SKM-1 treated with dmso at 0.1 percent for 144 hours (cell line): ENCODE results near the gene SPTB.

Source experiments
- DNase-seq: peaks from one replicate; lab custom pipeline; 2025; ENCODE audit not compliant: unreplicated experiment; lab: John Stamatoyannopoulos, UW

Gene SPTB

DNA sequence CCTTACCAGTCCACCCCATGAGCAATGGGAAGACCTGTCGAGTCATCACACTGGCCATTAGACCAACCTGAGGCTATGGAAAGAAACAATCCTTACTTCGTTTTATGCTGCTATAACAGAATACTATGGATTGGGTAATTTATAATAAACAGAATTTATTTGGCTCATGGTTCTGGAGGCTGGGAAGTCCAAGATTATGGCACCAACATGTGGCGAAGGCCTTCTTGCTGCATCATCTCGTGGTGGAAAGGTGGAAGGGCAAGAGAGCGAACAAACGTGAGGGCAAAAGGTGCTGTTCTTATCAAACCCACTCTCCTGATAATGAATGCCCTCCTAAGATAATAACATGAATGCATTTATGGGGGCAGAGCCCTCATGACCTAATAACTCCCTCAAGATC lies 9.6 kb upstream of the SPTB start:
- DNase-seq: no peak

DNA sequence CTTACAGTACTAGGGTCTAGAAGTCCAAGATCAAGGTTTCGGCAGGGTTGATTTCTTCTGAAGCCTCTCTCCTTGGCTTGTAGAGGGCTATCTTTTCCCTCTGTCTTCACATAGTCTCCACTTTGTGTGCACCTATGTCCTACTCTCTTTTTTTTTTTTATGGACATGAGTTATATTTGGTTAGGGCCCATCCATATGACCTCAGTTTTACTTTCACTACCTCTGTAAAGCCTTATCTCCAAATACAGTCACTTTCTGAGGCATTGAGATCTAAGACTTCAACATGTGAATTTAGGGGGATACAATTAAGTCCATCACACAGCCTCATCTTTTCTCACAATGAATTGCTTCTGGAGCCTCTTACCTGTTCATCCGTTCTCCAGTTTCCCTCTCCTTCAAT lies 5.9 kb upstream of the SPTB start:
- no peak for DNase-seq

DNA sequence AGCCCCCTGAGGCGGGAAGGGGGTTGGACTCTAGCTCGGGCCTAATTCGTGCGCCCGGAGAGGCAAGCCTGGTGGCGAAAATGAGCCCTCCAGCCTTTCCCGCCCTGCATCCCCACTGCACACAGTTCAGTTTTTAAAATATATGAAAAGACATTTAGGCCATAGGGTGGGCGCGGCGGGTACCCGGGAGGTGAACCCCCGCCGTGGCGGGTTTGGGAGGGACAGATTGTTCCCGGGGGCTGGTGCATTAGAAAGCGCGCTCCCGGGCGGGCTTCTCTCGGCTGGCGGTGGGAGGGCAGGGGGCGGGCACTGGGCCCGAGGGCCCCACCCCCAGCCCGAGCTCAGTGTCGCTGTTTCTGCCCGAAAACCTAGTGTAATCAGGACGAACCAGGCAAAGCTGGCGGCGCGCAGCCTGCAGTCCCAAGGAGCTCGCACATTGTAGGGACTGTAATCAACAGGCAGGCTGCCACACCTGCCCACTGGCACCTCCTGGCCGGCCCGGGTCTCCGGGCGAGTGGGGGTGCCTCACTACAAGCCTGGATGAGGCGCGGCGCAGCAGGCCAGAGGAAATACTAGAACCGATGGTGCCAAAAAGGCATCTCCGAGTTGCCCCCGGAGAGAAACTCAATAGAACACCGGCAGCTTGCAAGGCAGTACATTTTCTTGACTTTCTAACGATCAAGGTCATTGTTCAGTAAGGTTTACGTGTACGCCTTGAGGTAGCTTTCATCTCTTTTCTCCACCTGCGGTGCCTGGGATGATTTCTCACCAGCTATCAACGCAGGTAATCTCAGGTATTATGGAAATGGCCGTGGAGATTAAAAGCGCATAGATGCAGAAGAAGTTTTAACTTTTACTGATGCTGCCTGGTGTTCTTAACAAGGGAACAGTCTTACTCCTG lies 764 bp upstream of the SPTB start:
- DNase-seq: peak; percentile 23

DNA sequence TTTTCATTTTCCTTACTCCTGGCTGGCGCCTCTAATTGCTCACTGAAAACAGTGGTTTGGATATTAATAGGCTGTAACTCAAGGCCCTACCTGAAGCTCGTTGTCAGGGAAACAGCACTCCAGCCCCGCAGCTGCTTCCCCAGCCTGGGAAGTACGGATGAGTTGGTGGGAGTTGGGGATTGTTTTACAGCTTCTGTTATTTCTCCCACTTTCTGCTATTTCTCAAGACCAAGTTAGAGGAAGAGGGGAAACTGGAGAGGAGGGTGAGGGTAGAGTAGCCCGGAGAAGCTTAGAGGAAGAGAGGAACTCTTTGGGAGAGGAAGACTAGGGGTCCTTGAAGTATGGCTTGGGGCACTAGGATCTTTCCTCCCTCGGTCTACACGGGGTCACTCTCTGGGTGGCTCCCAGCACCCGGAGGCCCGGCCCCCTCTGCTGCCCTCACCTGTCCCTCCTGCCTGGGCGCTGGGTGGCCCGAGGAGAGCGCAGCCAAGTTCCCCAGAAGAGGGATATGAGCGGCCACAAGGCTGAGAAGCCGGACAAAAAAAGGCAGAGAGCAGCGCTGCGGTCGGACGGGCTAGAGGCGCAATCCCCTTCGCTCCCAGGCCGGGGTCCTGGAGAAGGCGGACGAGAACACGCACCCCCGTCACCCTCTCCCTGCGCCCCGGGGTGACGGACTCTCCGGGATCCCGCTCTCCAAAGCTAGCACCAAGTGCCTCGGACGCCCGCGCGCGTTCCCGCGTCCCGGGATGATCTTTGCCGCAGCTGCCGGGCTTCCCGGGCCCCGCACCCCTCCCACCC lies 671 bp downstream of the SPTB start:
- DNase-seq: no peak

- DNase-seq: no peak
These were observed 1.9 kb downstream of the SPTB start for GRCh38 chr14:64877846-64878245.

GRCh38 chr14:64875350-64875749 lies 4.4 kb downstream of the SPTB start:
- DNase-seq: no peak

GRCh38 chr14:64873506-64874219 lies 6.0 kb downstream of the SPTB start:
- no peak for DNase-seq

GRCh38 chr14:64871344-64871743 lies 8.4 kb downstream of the SPTB start:
- no peak for DNase-seq

- peak; percentile 4 for DNase-seq
These were observed 9.5 kb downstream of the SPTB start for GRCh38 chr14:64870160-64870559.

DNA sequence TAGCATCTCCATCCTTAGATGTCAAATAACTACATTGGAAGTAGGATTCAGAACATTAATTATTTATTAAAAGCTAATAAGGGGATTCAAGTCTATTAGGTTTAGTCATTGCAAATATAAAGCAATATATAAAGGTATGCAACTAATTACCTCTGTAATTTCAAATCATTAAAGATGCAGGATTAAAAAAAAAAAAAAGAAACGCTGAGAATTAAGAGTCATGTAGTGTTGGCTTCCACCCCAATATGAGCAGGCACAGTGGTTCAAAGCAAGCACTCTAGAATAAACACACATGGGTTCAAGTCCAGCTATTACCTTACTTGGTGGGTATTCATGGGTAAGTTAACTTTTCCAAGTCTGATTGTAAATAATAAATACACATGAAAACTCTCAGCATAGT lies 10.9 kb downstream of the SPTB start:
- DNase-seq: no peak

DNA sequence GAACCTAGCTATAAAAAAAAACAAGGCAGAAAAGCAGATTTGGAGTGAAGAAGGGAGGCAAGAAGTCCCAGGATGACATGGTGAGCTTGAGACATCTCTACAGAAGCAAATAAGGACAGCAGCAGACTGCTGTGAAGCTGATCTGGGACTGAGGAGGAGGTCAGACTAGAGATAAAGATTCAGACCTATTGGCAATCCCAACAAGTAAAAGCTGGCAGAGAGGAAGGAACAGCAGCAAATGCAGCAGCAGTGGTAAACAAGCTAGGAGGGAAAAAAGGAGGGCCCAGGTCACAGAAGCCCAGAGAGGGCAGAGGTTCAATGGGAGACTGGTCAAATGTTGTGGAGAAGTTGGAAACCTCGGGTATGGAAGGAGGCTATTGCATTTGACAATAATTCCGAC lies 11.3 kb downstream of the SPTB start:
- DNase-seq: no peak

- DNase-seq: no peak
These were observed 12.5 kb downstream of the SPTB start for GRCh38 chr14:64867182-64867581.

- DNase-seq: no peak
These were observed 13.7 kb downstream of the SPTB start for GRCh38 chr14:64865992-64866391.

DNA sequence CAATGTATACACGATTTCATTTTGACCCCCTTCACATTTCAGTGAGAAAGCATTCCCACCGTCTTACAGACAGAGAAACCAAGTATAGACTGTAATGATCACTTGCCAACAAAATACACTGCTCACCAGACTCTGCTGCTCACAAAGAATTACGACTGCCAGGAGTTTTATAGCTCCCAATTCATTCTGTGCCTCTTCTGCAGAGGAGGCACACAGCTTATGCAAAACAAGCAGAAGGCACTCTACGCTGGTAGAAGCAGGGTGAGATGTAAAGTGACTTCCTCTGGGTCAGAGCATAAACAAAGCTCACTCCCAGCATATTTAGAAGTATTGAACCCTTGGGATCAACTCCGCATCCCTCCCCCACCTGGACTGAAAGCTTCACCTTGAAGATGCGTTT lies 14.6 kb downstream of the SPTB start:
- no peak for DNase-seq

GRCh38 chr14:64864258-64864657 lies 15.4 kb downstream of the SPTB start:
- DNase-seq: no peak

GRCh38 chr14:64861916-64862315 lies 17.8 kb downstream of the SPTB start:
- no peak for DNase-seq

DNA sequence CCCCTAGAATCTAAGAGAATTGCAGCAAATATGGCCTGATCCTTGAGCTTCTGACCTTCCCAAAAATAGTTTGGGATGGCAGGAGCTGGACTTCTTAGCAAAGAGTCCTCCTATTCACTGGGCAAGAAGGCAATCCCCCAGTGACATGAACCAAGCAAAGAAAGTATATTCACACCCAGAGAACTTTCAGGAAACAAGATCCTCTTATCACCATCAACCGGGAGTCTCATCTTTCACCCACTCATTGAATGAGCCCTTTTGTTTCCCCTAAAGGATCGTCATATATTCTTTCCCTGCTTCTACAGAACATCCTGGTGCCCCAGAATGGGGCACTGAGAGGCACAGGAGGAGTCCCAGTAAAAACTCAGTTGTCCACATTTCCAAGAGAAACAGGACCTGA lies 19.7 kb downstream of the SPTB start:
- DNase-seq: no peak

- DNase-seq: no peak
These were observed 21.5 kb downstream of the SPTB start for GRCh38 chr14:64857979-64858744.

- DNase-seq: no peak
These were observed 22.9 kb downstream of the SPTB start for GRCh38 chr14:64856529-64857445.
